Mesenchymal stem cell (in vitro differentiated cells and primary cell): ENCODE measurements around the gene MSI1.

ENCODE experiments used
- DNase-seq: peaks from one replicate; pipeline ENCODE4 v3.0.0-alpha.2; 2013
- H2AFZ ChIP-seq: one replicate; pipeline ENCODE4 v1.6.1; 2013; ENCODE audit warnings: low read depth, mild to moderate bottlenecking, control low read depth, inconsistent platforms, low read length, moderate library complexity
- H2AK5ac ChIP-seq: 2 replicates; pipeline ENCODE4 v1.6.1; 2013; ENCODE audit warnings: low read length, moderate library complexity, mild to moderate bottlenecking, inconsistent platforms; ENCODE audit not compliant: severe bottlenecking
- H2BK120ac ChIP-seq: one replicate; pipeline ENCODE4 v1.6.1; 2013; ENCODE audit warnings: low read depth, mild to moderate bottlenecking, inconsistent platforms, low read length, moderate library complexity
- H2BK12ac ChIP-seq, 2 experiments: one replicate each; pipeline ENCODE4 v1.6.1; 2013; ENCODE audit warnings: inconsistent platforms in 2 of 2, low read length in 2 of 2, mild to moderate bottlenecking in 2 of 2, moderate library complexity in 2 of 2, control low read depth in 1 of 2
- H2BK15ac ChIP-seq: one replicate; pipeline ENCODE4 v1.6.1; 2013; ENCODE audit warnings: mild to moderate bottlenecking, low read depth, inconsistent platforms; ENCODE audit not compliant: poor library complexity, severe bottlenecking
- H2BK5ac ChIP-seq: 2 replicates; pipeline ENCODE4 v1.6.1; 2013; ENCODE audit warnings: low read depth, mild to moderate bottlenecking, low read length, control low read depth, inconsistent platforms; ENCODE audit not compliant: poor library complexity, severe bottlenecking
- H3K14ac ChIP-seq, 2 experiments: one replicate each; pipeline ENCODE4 v1.6.1; 2013; ENCODE audit warnings: inconsistent platforms in 2 of 2, low read length in 2 of 2, control low read depth in 1 of 2, mild to moderate bottlenecking in 1 of 2, moderate library complexity in 1 of 2
- H3K18ac ChIP-seq, 2 experiments: one replicate each; pipeline ENCODE4 v1.6.1; 2013; ENCODE audit warnings: inconsistent platforms in 2 of 2, low read length in 2 of 2, control low read depth in 1 of 2, low read depth in 1 of 2, mild to moderate bottlenecking in 1 of 2
- H3K23ac ChIP-seq, 2 experiments: one replicate each; pipeline ENCODE4 v1.6.1; 2013; ENCODE audit warnings: inconsistent platforms in 2 of 2, low read length in 2 of 2, mild to moderate bottlenecking in 2 of 2, moderate library complexity in 2 of 2, control low read depth in 1 of 2
- H3K27ac ChIP-seq: 2 replicates; pipeline ENCODE4 v1.5.1; 2013; ENCODE audit warnings: mild to moderate bottlenecking, moderate library complexity, low read length, control low read depth, inconsistent platforms; ENCODE audit not compliant: poor library complexity, severe bottlenecking
- H3K27me3 ChIP-seq, 2 experiments: 2 replicates each; pipeline versions ENCODE4 v1.6.1 to v1.7.0; 2013; ENCODE audit warnings: low read length in 2 of 2, mild to moderate bottlenecking in 2 of 2, moderate library complexity in 2 of 2, control low read depth in 1 of 2, inconsistent platforms in 1 of 2; ENCODE audit not compliant: control insufficient read depth in 1 of 2, insufficient read depth in 1 of 2
- H3K36me3 ChIP-seq, 2 experiments: 2 replicates each; pipeline versions ENCODE4 v1.6.1 to v1.7.0; 2013; ENCODE audit warnings: low read length in 2 of 2, control low read depth in 1 of 2, inconsistent platforms in 1 of 2, low read depth in 1 of 2, mild to moderate bottlenecking in 1 of 2; ENCODE audit not compliant: insufficient read depth in 2 of 2, control insufficient read depth in 1 of 2
- H3K4ac ChIP-seq, 2 experiments: one replicate each; pipeline ENCODE4 v1.6.1; 2013; ENCODE audit warnings: inconsistent platforms in 2 of 2, low read length in 2 of 2, mild to moderate bottlenecking in 2 of 2, moderate library complexity in 2 of 2, control low read depth in 1 of 2, low read depth in 1 of 2
- H3K4me1 ChIP-seq: 2 replicates; pipeline ENCODE4 v1.6.1; 2013; ENCODE audit warnings: low read depth, low read length, control low read depth; ENCODE audit not compliant: control insufficient read depth, insufficient read depth
- H3K4me2 ChIP-seq: 2 replicates; pipeline ENCODE4 v1.6.1; 2013; ENCODE audit warnings: low read length, mild to moderate bottlenecking, inconsistent platforms; ENCODE audit not compliant: poor library complexity, severe bottlenecking
- H3K4me3 ChIP-seq, 2 experiments: 2 replicates each; pipeline versions ENCODE4 v1.5.1 to v1.7.0; 2013; ENCODE audit warnings: low read length in 2 of 2, mild to moderate bottlenecking in 2 of 2, control low read depth in 1 of 2, low read depth in 1 of 2; ENCODE audit not compliant: insufficient read depth in 1 of 2
- H3K79me1 ChIP-seq: replicated peaks from 2 replicates; pipeline ENCODE4 v1.6.1; 2013; ENCODE audit warnings: mild to moderate bottlenecking, control low read depth, low read length, inconsistent platforms; ENCODE audit not compliant: poor library complexity, severe bottlenecking
- H3K9ac ChIP-seq: 2 replicates; pipeline ENCODE4 v1.7.0; 2013; ENCODE audit warnings: mild to moderate bottlenecking, low read length, moderate library complexity
- H3K9me3 ChIP-seq: 2 replicates; pipeline ENCODE4 v1.7.0; 2013; ENCODE audit warnings: mild to moderate bottlenecking, low read length; ENCODE audit not compliant: control insufficient read depth
- H4K8ac ChIP-seq: one replicate; pipeline ENCODE4 v1.6.1; 2013; ENCODE audit warnings: inconsistent platforms, mild to moderate bottlenecking, low read length, moderate library complexity
- H4K91ac ChIP-seq: one replicate; pipeline ENCODE4 v1.6.1; 2013; ENCODE audit warnings: mild to moderate bottlenecking, low read length, inconsistent platforms
- WGBS: methylation state at CpG from one replicate; pipeline ENCODE4 v1.1.7; 2013; ENCODE audit warnings: mixed read lengths; 5-methylcytosine and 5-hydroxymethylcytosine counted together

Gene MSI1

DNA sequence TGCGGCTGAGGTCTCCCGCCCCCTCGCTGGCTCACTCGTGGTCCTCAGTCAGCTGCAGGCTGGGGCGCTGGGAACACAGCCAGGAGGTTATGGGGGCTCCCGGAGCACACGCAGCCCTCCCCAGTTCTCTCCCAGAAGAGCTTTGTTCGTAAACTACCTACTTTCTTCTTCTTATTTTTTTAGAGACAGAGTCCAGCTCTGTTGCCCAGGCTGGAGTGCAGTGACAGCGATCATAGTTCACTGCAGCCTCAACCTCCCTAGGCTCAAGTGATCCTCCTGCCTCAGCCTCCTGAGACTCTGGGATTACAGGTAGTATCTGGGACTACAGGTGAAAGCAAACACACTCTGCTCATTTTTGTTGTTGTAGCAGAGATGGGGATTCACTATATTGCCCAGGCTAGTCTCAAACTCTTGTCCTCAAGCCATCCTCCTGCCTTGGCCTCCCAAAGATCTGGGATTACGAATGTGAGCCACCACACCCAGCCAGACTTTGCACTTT, 25.9 kb downstream of the MSI1 start:
- Histone ChIP-seq H4K91ac (no peak overlapping the region), H2AK5ac (no peak overlapping the region), H3K79me1 (no peaks in the 10 kb centered on the region), H3K36me3 (no peaks in the 10 kb centered on the region), H3K9me3 (peaks cover under 1% of the 10 kb centered on the region), H3K27me3 (peaks cover 9 to 30% of the 10 kb centered on the region in 2 experiments), H3K14ac (no peak overlapping the region), H3K4ac (no peak overlapping the region), H3K27ac (no peak overlapping the region), H4K8ac (no peak overlapping the region), H3K4me1 (no peaks in the 10 kb centered on the region), H3K18ac (no peak overlapping the region), H3K4me2 (no peak overlapping the region), H2AFZ (no peak overlapping the region), H3K9ac (no peak overlapping the region), H2BK5ac (no peak overlapping the region), H3K4me3 (no peak overlapping the region), H3K23ac (no peak overlapping the region), H2BK15ac (no peak overlapping the region), H2BK12ac (no peak overlapping the region), H2BK120ac (no peak overlapping the region)
- 82% methylated on average over 9 of the region's 10 CpGs for WGBS
- no peak for DNase-seq

- H2AK5ac ChIP-seq: no peak overlapping the region
- no peak overlapping the region for H2BK12ac ChIP-seq
- no peak overlapping the region for H4K8ac ChIP-seq
- peak overlapping the region; percentile 39 for H2AFZ ChIP-seq
- H3K4ac ChIP-seq: no peak overlapping the region
- H3K4me2 ChIP-seq: no peak overlapping the region
- no peak overlapping the region for H3K18ac ChIP-seq
- no peak overlapping the region for H2BK5ac ChIP-seq
- H3K9ac ChIP-seq: no peak overlapping the region
- no peak overlapping the region for H2BK15ac ChIP-seq
- H3K4me3 ChIP-seq: no peak overlapping the region
- no peak for DNase-seq
- no peaks in the 10 kb centered on the region for H3K4me1 ChIP-seq
- no peaks in the 10 kb centered on the region for H3K36me3 ChIP-seq
- no peak overlapping the region for H3K23ac ChIP-seq
- H3K27me3 ChIP-seq: peaks cover 2 to 28% of the 10 kb centered on the region in 2 experiments
- H3K79me1 ChIP-seq: no peaks in the 10 kb centered on the region
- WGBS: 65% methylated on average over 26 of the region's 30 CpGs
- H3K14ac ChIP-seq: no peak overlapping the region
- H3K27ac ChIP-seq: no peak overlapping the region
- peak overlapping the region; percentile 80 for H4K91ac ChIP-seq
- peaks cover 7% of the 10 kb centered on the region for H3K9me3 ChIP-seq
- H2BK120ac ChIP-seq: no peak overlapping the region
These were observed 26.6 kb downstream of the MSI1 start for GRCh38 chr12:120342175-120343038.

- Histone ChIP-seq H4K91ac (no peak overlapping the region), H2AK5ac (no peak overlapping the region), H3K4me3 (no peak overlapping the region), H3K27me3 (peaks cover 0 to 24% of the 10 kb centered on the region in 2 experiments), H3K9me3 (peaks cover 8% of the 10 kb centered on the region), H3K14ac (no peak overlapping the region), H3K36me3 (no peaks in the 10 kb centered on the region), H2BK5ac (no peak overlapping the region), H3K9ac (no peak overlapping the region), H2BK120ac (no peak overlapping the region), H3K4ac (no peak overlapping the region), H3K23ac (no peak overlapping the region), H3K4me2 (no peak overlapping the region), H2BK15ac (no peak overlapping the region), H3K4me1 (no peaks in the 10 kb centered on the region), H3K18ac (no peak overlapping the region), H3K79me1 (no peaks in the 10 kb centered on the region), H2AFZ (no peak overlapping the region), H4K8ac (no peak overlapping the region), H3K27ac (no peak overlapping the region), H2BK12ac (no peak overlapping the region)
- WGBS: 91% methylated on average over 4 of the region's 4 CpGs
- no peak for DNase-seq
These were observed 29.7 kb downstream of the MSI1 start for GRCh38 chr12:120339256-120339655.

DNA sequence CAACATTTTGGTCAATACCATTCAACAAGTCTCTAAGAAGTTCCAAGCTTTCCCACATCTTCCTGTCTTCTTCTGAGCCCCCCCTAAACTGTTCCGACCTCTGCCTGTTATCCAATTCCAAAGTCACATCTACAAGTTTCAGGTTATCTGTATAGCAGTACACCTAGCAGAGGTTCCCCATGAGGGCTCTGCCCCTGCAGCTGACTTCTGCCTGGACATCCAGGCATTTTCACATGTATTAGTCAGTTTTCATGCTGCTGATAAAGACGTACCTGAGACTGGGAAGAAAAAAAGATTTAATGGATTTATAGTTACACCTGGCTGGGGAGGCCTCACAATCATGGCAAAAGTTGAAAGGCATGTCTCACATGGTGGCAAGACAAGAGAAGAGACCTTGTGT, 31.2 kb downstream of the MSI1 start:
- no peak overlapping the region for H3K23ac ChIP-seq
- WGBS: 68% methylated on average over 2 of the region's 2 CpGs
- H3K36me3 ChIP-seq: no peaks in the 10 kb centered on the region
- no peak overlapping the region for H3K18ac ChIP-seq
- H4K8ac ChIP-seq: no peak overlapping the region
- H2BK5ac ChIP-seq: no peak overlapping the region
- H3K79me1 ChIP-seq: no peaks in the 10 kb centered on the region
- H3K27ac ChIP-seq: no peak overlapping the region
- peaks cover 0 to 22% of the 10 kb centered on the region in 2 experiments for H3K27me3 ChIP-seq
- H2BK12ac ChIP-seq: no peak overlapping the region
- H4K91ac ChIP-seq: no peak overlapping the region
- H2AFZ ChIP-seq: no peak overlapping the region
- no peak overlapping the region for H3K4ac ChIP-seq
- H3K14ac ChIP-seq: no peak overlapping the region
- no peak overlapping the region for H3K4me2 ChIP-seq
- DNase-seq: no peak
- no peak overlapping the region for H3K9ac ChIP-seq
- H3K9me3 ChIP-seq: peaks cover 8% of the 10 kb centered on the region
- H3K4me3 ChIP-seq: no peak overlapping the region
- H2BK15ac ChIP-seq: no peak overlapping the region
- no peak overlapping the region for H2AK5ac ChIP-seq
- no peaks in the 10 kb centered on the region for H3K4me1 ChIP-seq
- no peak overlapping the region for H2BK120ac ChIP-seq
